Vagina (tissue), 2 donors: Measurements from ENCODE around the gene TSACC. TPM values are rescaled to one million over a fixed set of nuclear protein-coding genes. Genes with fewer than 3 reads are reported as not detected.

Experiments
- DNase-seq, 2 donors: peaks; one replicate each; pipeline ENCODE4 v3.0.0-alpha.2; 2017; ENCODE audit errors: extremely low spot score in 2 of 2
- H3K27ac ChIP-seq: fragments of 200-600 bp; sonication (generic); one replicate; pipeline ENCODE4 v1.5.1; 2019
- H3K27me3 ChIP-seq: fragments of 200-600 bp; sonication (generic); one replicate; pipeline ENCODE4 v1.5.1; 2019
- H3K36me3 ChIP-seq, 2 donors: fragments of 200-600 bp; sonication (generic); one replicate each; pipeline ENCODE4 v1.5.1; 2017 to 2019
- H3K4me1 ChIP-seq: fragments of 200-600 bp; sonication (generic); one replicate; pipeline ENCODE4 v1.5.1; 2019
- H3K4me3 ChIP-seq, 2 donors: fragments of 200-600 bp; sonication (generic); 1 replicate in 1 of 2; 2 replicates in 1 of 2; pipeline ENCODE4 v1.5.1; 2016 to 2019
- H3K9me3 ChIP-seq: fragments of 200-600 bp; sonication (generic); one replicate; pipeline ENCODE4 v1.5.1; 2019
- CTCF ChIP-seq, 3 experiments: fragments of 450-650 bp in 2 of 3; fragments of 200-600 bp in 1 of 3; sonication (generic) in 1 of 3; IDR thresholded peaks; one replicate each; pipeline ENCODE4 v1.5.1; 2017 to 2019; ENCODE audit warnings: antibody characterized with exemption in 3 of 3, mild to moderate bottlenecking in 2 of 3, moderate library complexity in 2 of 3
- POLR2A ChIP-seq, 2 donors: fragments of 450-650 bp; IDR thresholded peaks; one replicate each; pipeline ENCODE4 v1.6.1; 2017; ENCODE audit warnings: antibody characterized with exemption in 2 of 2, mild to moderate bottlenecking in 2 of 2, moderate library complexity in 2 of 2
- POLR2AphosphoS5 ChIP-seq, 2 donors: sonication (generic); formaldehyde crosslinking; IDR thresholded peaks; one replicate each; pipeline ENCODE4 v1.9.0; 2017; ENCODE audit warnings: antibody characterized with exemption in 2 of 2, mild to moderate bottlenecking in 2 of 2, low read depth in 1 of 2; ENCODE audit not compliant: insufficient read depth in 1 of 2
- intact Hi-C: fragments of 100-400 bp; cut with DNase I; formaldehyde crosslinking; loops from one replicate; pipeline ENCODE4 v1.15.1; 2023
- total RNA-seq: library from RNA; depleted of rRNA; stranded (reverse); fragments of >200 nt; gene quantifications from one replicate; pipeline ENCODE4 v1.2.3, GENCODE V29; 2016

TSACC gene
- total RNA-seq, 1 donor from 2014 or later = not detected

- Histone ChIP-seq H3K36me3 (peaks cover 0 to 1% of the 10 kb centered on the region in 2 donors), H3K27me3 (no peaks in the 10 kb centered on the region), H3K9me3 (no peaks in the 10 kb centered on the region), H3K4me3 (no peak overlapping the region), H3K27ac (no peak overlapping the region), H3K4me1 (peaks cover 44% of the 10 kb centered on the region)
- TF ChIP-seq CTCF (IDR thresholded peaks at IDR 0.05) (no peak), POLR2AphosphoS5 (IDR thresholded peaks at IDR 0.05; ENCODE audit: insufficient read depth in 1 of 2, low read depth in 1 of 2) (no peak), POLR2A (IDR thresholded peaks at IDR 0.05) (no peak)
- DNase-seq = no peak
- intact Hi-C loops = no loop called here
These were observed 44.4 kb upstream of the TSACC start for GRCh38 chr1:156293895-156294294.

- H3K27me3 ChIP-seq = no peaks in the 10 kb centered on the region
- no peaks in the 10 kb centered on the region for H3K9me3 ChIP-seq
- H3K4me3 ChIP-seq = peak within 1 kb of the TSS; percentile 58 to 91
- H3K4me1 ChIP-seq = peaks cover 38% of the 10 kb centered on the region
- peak within 1 kb of the TSS; percentile 80 for H3K27ac ChIP-seq
- no peak for TF ChIP-seq POLR2A (IDR thresholded peaks at IDR 0.05)
- no peak for TF ChIP-seq CTCF (IDR thresholded peaks at IDR 0.05)
- peak; percentile 68 to 96 for TF ChIP-seq POLR2AphosphoS5 (IDR thresholded peaks at IDR 0.05; ENCODE audit: insufficient read depth in 1 of 2, low read depth in 1 of 2)
- intact Hi-C loops = no loop called here
- no peaks in the 10 kb centered on the region for H3K36me3 ChIP-seq
- DNase-seq = no peak
These were observed 42.9 kb upstream of the TSACC start, which contains the start of gene GLMP for GRCh38 chr1:156295391-156295947. GLMP (minus strand) TSS chr1:156295679; CDS start chr1:156295645, 34 bp downstream.

- no peak for DNase-seq
- Histone ChIP-seq H3K9me3 (no peaks in the 10 kb centered on the region), H3K27me3 (no peaks in the 10 kb centered on the region), H3K36me3 (no peaks in the 10 kb centered on the region), H3K4me3 (no peak within 1 kb of the TSS), H3K4me1 (peaks cover 13% of the 10 kb centered on the region), H3K27ac (no peak within 1 kb of the TSS)
- TF ChIP-seq CTCF (IDR thresholded peaks at IDR 0.05) (no peak), POLR2AphosphoS5 (IDR thresholded peaks at IDR 0.05; ENCODE audit: insufficient read depth in 1 of 2, low read depth in 1 of 2) (no peak), POLR2A (IDR thresholded peaks at IDR 0.05) (no peak)
- intact Hi-C loops = no loop called here
These were observed 39.4 kb upstream of the TSACC start, which contains the start of gene VHLL for GRCh38 chr1:156298852-156299357. VHLL (minus strand) TSS chr1:156299307; CDS start chr1:156299189, 118 bp downstream.

- peaks cover 0 to 18% of the 10 kb centered on the region in 2 donors for H3K36me3 ChIP-seq
- no peak for TF ChIP-seq POLR2AphosphoS5 (IDR thresholded peaks at IDR 0.05; ENCODE audit: insufficient read depth in 1 of 2, low read depth in 1 of 2)
- no peak for TF ChIP-seq CTCF (IDR thresholded peaks at IDR 0.05)
- TF ChIP-seq POLR2A (IDR thresholded peaks at IDR 0.05) = no peak
- DNase-seq = no peak
- no peaks in the 10 kb centered on the region for H3K4me1 ChIP-seq
- no peaks in the 10 kb centered on the region for H3K9me3 ChIP-seq
- H3K27ac ChIP-seq = no peak overlapping the region
- intact Hi-C loops = no loop called here
- H3K27me3 ChIP-seq = no peaks in the 10 kb centered on the region
- H3K4me3 ChIP-seq = no peak overlapping the region
These were observed 35.1 kb upstream of the TSACC start for GRCh38 chr1:156303241-156303640.

GRCh38 chr1:156305215-156305614 is 33.1 kb upstream of the TSACC start:
- no peaks in the 10 kb centered on the region for H3K27me3 ChIP-seq

More at GRCh38 chr1:156305215-156305614, 33.1 kb upstream of the TSACC start:
- Histone ChIP-seq H3K36me3 (peaks cover 2 to 38% of the 10 kb centered on the region in 2 donors), H3K9me3 (no peaks in the 10 kb centered on the region), H3K27ac (no peak overlapping the region), H3K4me1 (no peaks in the 10 kb centered on the region), H3K4me3 (no peak overlapping the region)
- DNase-seq = no peak
- no peak for TF ChIP-seq POLR2AphosphoS5 (IDR thresholded peaks at IDR 0.05; ENCODE audit: insufficient read depth in 1 of 2, low read depth in 1 of 2)
- TF ChIP-seq CTCF (IDR thresholded peaks at IDR 0.05) = no peak
- no peak for TF ChIP-seq POLR2A (IDR thresholded peaks at IDR 0.05)
- intact Hi-C loops = no loop called here
